ENCODE measurements around the gene NKAIN2.

Gene NKAIN2

DNA sequence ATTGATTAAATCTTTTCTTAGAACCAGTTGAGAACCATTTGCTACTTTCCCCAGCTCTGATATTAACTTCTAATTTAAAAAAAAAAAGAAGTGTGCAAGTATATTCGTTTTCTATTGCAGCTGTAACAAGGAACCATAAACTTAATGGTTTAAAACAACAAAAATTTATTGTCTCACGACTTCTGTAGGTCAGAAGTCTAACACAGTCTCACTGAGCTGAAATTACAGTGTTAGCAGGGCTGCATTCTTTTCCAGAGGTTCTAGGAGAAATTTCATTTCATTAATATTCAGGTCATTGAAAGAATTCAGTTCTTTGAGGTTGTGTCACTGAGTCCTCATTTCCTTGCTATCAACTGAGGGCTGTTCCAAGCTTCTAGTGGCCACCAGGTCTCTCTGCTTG is 945.1 kb downstream of the NKAIN2 start:
- TF ChIP-seq, protein P1, sequence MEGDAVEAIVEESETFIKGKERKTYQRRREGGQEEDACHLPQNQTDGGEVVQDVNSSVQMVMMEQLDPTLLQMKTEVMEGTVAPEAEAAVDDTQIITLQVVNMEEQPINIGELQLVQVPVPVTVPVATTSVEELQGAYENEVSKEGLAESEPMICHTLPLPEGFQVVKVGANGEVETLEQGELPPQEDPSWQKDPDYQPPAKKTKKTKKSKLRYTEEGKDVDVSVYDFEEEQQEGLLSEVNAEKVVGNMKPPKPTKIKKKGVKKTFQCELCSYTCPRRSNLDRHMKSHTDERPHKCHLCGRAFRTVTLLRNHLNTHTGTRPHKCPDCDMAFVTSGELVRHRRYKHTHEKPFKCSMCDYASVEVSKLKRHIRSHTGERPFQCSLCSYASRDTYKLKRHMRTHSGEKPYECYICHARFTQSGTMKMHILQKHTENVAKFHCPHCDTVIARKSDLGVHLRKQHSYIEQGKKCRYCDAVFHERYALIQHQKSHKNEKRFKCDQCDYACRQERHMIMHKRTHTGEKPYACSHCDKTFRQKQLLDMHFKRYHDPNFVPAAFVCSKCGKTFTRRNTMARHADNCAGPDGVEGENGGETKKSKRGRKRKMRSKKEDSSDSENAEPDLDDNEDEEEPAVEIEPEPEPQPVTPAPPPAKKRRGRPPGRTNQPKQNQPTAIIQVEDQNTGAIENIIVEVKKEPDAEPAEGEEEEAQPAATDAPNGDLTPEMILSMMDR (IDR thresholded peaks at IDR 0.05; ENCODE audit: insufficient read depth, low read length, missing control alignments) = no peak
- ChIA-PET POLR2A (no interaction called here), CTCF (no interaction called here)
- DNase-seq (ENCODE audit: low read depth, low spot score) = no peak
- no peak overlapping the region for H3K4me3 ChIP-seq (ENCODE audit: low read depth, low read length)

DNA sequence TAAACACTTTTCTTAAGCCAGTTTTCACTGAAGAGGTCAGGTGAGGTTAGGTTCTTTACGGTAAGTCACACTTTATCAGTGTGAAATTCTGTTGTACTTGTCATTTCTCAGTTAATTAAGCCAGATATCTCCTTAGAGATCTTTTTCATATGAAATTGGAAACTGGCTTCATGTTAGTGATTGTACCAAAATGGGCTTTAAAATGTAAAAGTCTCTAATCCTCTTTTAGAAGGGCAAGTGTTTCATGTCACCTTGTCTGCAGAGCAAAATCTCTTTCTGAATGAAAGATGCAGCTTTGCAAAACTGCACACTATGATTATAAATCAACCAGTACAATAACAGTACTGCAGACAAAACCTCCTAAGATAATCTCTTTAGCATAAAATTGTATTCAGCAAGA is 949.3 kb downstream of the NKAIN2 start:
- ChIA-PET POLR2A (no interaction called here), CTCF (no interaction called here)
- no peak overlapping the region for H3K4me3 ChIP-seq (ENCODE audit: low read depth, low read length)
- no peak for DNase-seq (ENCODE audit: low read depth, low spot score)
- TF ChIP-seq, protein P1 (IDR thresholded peaks at IDR 0.05; ENCODE audit: insufficient read depth, low read length, missing control alignments) = no peak

DNA sequence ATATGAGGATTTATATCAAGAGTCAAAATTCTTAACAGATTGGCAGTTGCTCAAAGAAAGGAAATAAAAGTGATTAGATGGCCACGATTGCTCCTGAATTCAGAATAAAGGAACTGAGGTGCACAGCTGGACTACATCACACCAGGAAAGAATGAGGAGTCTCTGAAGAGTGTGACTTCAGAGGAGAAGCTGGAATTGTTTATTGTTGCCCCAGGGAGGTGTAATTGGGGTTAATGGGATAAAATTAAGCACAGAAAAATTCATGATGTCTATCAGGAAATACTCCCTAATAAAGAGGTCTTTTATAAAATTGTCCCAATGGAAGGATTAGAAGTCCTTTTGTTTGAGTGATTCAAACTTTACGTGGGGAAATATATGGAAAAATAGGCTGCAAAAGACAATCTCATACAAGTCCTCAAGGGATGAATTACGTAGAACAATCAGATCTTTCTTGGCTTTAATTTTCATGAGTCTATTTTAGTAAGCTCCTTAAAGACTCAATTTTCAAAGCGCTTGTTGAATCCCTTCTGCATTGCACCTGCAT is 950.0 kb downstream of the NKAIN2 start:
- TF ChIP-seq, protein P1 (IDR thresholded peaks at IDR 0.05; ENCODE audit: insufficient read depth, low read length, missing control alignments) = no peak
- POLR2A ChIA-PET = no interaction called here
- no peak for DNase-seq (ENCODE audit: low read depth, low spot score)
- H3K4me3 ChIP-seq (ENCODE audit: low read depth, low read length) = no peak overlapping the region
- CTCF ChIA-PET = no interaction called here

DNA sequence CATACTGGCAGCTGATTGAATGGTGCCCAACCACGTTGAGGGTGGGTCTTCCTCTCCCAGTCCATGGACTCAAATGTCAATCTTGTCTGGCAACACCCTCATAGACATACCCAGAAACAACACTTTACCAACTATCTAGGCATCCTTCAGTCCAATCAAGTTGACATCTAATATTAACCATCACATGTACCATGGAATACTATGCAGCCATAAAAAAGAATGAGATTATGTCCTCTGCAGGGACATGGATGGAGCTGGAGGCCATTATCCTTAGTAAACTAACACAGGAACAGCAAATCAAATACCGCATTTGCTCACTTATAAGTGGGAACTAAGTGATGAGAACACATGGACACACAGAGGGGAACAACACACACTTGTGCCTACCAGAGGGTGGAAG is 951.7 kb downstream of the NKAIN2 start:
- TF ChIP-seq, protein P1 (IDR thresholded peaks at IDR 0.05; ENCODE audit: insufficient read depth, low read length, missing control alignments) = no peak
- POLR2A ChIA-PET = no interaction called here
- H3K4me3 ChIP-seq (ENCODE audit: low read depth, low read length) = no peak overlapping the region
- no peak for DNase-seq (ENCODE audit: low read depth, low spot score)
- CTCF ChIA-PET = no interaction called here

DNA sequence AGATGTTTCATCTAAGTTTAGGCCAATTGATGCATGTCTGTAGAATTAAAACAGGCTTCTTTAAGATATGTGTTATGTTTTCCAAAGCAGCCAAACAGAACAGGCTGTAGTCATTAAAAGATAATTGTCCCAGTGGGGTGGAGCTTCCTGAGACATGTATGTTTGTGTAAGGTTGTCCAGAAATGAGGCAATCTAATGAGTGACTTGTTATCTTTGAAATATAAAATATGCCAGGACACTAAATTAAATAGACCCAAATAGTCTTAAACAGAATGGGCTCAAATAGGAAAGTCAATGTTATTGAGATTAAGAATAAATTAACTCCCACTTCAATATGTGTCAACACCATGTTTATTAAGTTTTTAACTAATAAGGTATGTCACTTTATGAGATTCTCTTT is 953.9 kb downstream of the NKAIN2 start:
- DNase-seq (ENCODE audit: low read depth, low spot score) = no peak
- POLR2A ChIA-PET = no interaction called here
- TF ChIP-seq, protein P1 (IDR thresholded peaks at IDR 0.05; ENCODE audit: insufficient read depth, low read length, missing control alignments) = no peak
- no peak overlapping the region for H3K4me3 ChIP-seq (ENCODE audit: low read depth, low read length)
- CTCF ChIA-PET = no interaction called here

DNA sequence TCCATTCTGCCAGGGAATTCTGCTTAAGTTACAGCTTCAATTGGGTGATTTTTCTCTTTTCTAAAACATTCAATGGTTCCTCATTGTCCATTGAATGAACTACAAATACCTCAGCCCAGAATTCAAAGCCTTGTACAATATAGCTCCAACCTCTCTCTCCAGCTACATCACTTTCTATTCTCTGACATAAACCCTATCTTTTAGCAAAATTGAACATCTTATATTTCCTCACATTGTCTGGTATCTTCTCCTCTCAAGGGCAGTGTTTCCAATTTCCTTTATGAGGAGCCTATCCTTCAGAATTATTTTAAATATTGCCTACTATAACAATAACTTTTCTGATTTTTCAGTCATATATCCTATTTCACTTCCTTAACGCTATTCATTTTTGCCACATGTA is 955.0 kb downstream of the NKAIN2 start:
- TF ChIP-seq, protein P1 (IDR thresholded peaks at IDR 0.05; ENCODE audit: insufficient read depth, low read length, missing control alignments) = no peak
- DNase-seq (ENCODE audit: low read depth, low spot score) = no peak
- CTCF ChIA-PET = no interaction called here
- POLR2A ChIA-PET = no interaction called here
- H3K4me3 ChIP-seq (ENCODE audit: low read depth, low read length) = no peak overlapping the region
